IPS-20b (cell line): Measurements from ENCODE around the gene KCTD1.

Experiments used
- H3K27ac ChIP-seq: one replicate; pipeline ENCODE4 v1.5.1; 2013; ENCODE audit warnings: low read length
- H3K27me3 ChIP-seq: 2 replicates; pipeline ENCODE4 v1.6.1; 2013; ENCODE audit warnings: mild to moderate bottlenecking, low read length, inconsistent platforms; ENCODE audit not compliant: insufficient read depth
- H3K36me3 ChIP-seq: 2 replicates; pipeline ENCODE4 v1.6.1; 2013; ENCODE audit warnings: low read depth, mild to moderate bottlenecking, inconsistent platforms, low read length, moderate library complexity; ENCODE audit not compliant: insufficient read depth
- H3K4me1 ChIP-seq: 2 replicates; pipeline ENCODE4 v1.6.1; 2013; ENCODE audit warnings: mild to moderate bottlenecking, control low read depth, inconsistent platforms, low read length, moderate library complexity; ENCODE audit not compliant: insufficient read depth
- H3K4me3 ChIP-seq: 2 replicates; pipeline ENCODE4 v1.5.1; 2013; ENCODE audit warnings: mild to moderate bottlenecking, low read length, inconsistent platforms
- H3K9ac ChIP-seq: 2 replicates; pipeline ENCODE4 v1.6.1; 2013; ENCODE audit warnings: low read depth, mild to moderate bottlenecking, inconsistent platforms, low read length, moderate library complexity
- H3K9me3 ChIP-seq: 2 replicates; pipeline ENCODE4 v1.6.1; 2013; ENCODE audit warnings: mild to moderate bottlenecking, low read depth, low read length, inconsistent platforms; ENCODE audit not compliant: insufficient read depth

Gene KCTD1

DNA sequence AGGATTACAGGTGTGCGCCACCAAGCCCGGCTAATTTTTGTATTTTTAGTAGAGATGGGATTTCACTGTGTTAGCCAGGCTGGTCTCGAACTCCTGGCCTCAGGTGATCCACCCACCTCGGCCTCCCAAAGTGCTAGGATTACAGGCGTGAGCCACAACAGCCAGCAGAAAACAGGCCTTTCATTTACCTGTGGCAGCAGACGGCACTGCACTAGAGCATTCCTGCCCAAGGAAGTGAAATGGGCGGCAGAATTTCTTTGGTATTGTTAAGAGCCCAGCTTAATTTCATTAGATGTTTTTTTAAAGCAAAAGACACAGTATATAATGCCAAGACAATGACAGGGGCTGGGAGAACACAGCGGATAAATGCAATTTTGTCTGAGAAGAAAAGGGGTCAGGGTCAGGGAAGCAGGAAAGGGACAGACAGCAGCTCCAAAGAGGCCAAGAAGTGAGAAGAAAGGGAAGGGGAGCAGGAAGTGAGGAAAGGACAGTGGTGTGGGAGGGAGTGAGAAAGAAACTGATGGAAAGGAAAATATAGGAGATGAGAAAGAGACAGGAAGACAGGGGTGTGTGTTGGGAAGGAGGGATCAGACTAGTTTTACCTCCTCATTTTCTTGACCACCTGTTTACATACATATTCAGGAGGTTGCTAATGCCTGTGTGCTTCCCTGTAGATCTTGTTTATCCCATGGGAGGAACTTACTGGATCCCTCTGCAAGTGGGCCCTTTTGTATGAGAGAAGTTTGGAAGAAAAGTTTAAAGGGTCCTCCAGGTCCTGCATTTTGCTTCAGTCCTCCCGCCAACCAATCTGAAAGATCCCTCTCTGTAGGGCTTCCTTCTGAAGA, 32.5 kb downstream of the KCTD1 start:
- Histone ChIP-seq H3K9ac (peak overlapping the region; percentile 19; the same call in 1 of the 2 replicates), H3K27ac (peak overlapping the region; percentile 18), H3K36me3 (no peaks in the 10 kb centered on the region), H3K27me3 (no peaks in the 10 kb centered on the region), H3K9me3 (no peaks in the 10 kb centered on the region), H3K4me1 (peaks cover 18% of the 10 kb centered on the region; the same call in 1 of the 2 replicates), H3K4me3 (no peak overlapping the region)

GRCh38 chr18:26511339-26512071, 36.8 kb downstream of the KCTD1 start:
- H3K9me3 ChIP-seq, result no peaks in the 10 kb centered on the region
- H3K27ac ChIP-seq, result no peak overlapping the region
- peaks cover 12% of the 10 kb centered on the region; the same call in 1 of the 2 replicates for H3K4me1 ChIP-seq
- no peak overlapping the region for H3K9ac ChIP-seq
- no peaks in the 10 kb centered on the region for H3K27me3 ChIP-seq
- no peak overlapping the region for H3K4me3 ChIP-seq
- no peaks in the 10 kb centered on the region for H3K36me3 ChIP-seq

GRCh38 chr18:26510337-26510736, 38.0 kb downstream of the KCTD1 start:
- Histone ChIP-seq H3K36me3 (no peaks in the 10 kb centered on the region), H3K9ac (no peak overlapping the region), H3K4me3 (no peak overlapping the region), H3K9me3 (no peaks in the 10 kb centered on the region), H3K27ac (no peak overlapping the region), H3K4me1 (peaks cover 3% of the 10 kb centered on the region; the same call in 1 of the 2 replicates), H3K27me3 (no peaks in the 10 kb centered on the region)

DNA sequence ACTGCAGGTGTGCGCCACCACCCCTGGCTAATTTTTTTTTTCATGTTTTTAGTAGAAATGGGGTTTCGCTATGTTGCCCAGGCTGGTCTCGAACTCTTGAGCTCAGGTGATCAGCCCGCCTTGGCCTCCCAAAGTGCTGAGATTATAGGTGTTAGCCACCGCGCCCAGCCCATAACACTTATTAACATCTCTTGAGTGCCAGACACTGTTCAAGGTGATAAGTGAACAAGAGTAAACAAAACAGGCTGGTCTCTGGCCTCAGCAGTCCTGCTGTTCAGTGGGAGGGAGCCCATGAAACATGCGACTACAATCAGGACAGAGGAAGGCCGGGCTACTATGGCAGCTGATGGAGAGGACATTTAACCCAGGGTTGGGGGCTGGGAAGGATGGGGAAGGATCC, 42.3 kb downstream of the KCTD1 start:
- no peak overlapping the region for H3K4me3 ChIP-seq
- no peak overlapping the region for H3K9ac ChIP-seq
- H3K27ac ChIP-seq, result no peak overlapping the region
- no peaks in the 10 kb centered on the region for H3K4me1 ChIP-seq
- H3K9me3 ChIP-seq, result no peaks in the 10 kb centered on the region
- no peaks in the 10 kb centered on the region for H3K36me3 ChIP-seq
- H3K27me3 ChIP-seq, result no peaks in the 10 kb centered on the region

GRCh38 chr18:26504831-26505230, 43.5 kb downstream of the KCTD1 start:
- no peaks in the 10 kb centered on the region for H3K36me3 ChIP-seq
- no peak overlapping the region for H3K4me3 ChIP-seq
- H3K9me3 ChIP-seq, result no peaks in the 10 kb centered on the region
- H3K27ac ChIP-seq, result no peak overlapping the region
- H3K4me1 ChIP-seq, result no peaks in the 10 kb centered on the region
- H3K27me3 ChIP-seq, result no peaks in the 10 kb centered on the region
- H3K9ac ChIP-seq, result no peak overlapping the region

GRCh38 chr18:26503382-26503781, 45.0 kb downstream of the KCTD1 start:
- no peaks in the 10 kb centered on the region for H3K4me1 ChIP-seq
- no peaks in the 10 kb centered on the region for H3K9me3 ChIP-seq
- H3K9ac ChIP-seq, result no peak overlapping the region
- H3K27ac ChIP-seq, result no peak overlapping the region
- H3K4me3 ChIP-seq, result no peak overlapping the region
- no peaks in the 10 kb centered on the region for H3K27me3 ChIP-seq
- H3K36me3 ChIP-seq, result peaks cover 4% of the 10 kb centered on the region; the same call in 1 of the 2 replicates

GRCh38 chr18:26502823-26503222, 45.5 kb downstream of the KCTD1 start:
- no peaks in the 10 kb centered on the region for H3K9me3 ChIP-seq
- no peak overlapping the region for H3K9ac ChIP-seq
- H3K36me3 ChIP-seq, result peaks cover 4% of the 10 kb centered on the region; the same call in 1 of the 2 replicates
- no peaks in the 10 kb centered on the region for H3K4me1 ChIP-seq
- H3K27me3 ChIP-seq, result no peaks in the 10 kb centered on the region
- H3K4me3 ChIP-seq, result no peak overlapping the region
- H3K27ac ChIP-seq, result no peak overlapping the region

DNA sequence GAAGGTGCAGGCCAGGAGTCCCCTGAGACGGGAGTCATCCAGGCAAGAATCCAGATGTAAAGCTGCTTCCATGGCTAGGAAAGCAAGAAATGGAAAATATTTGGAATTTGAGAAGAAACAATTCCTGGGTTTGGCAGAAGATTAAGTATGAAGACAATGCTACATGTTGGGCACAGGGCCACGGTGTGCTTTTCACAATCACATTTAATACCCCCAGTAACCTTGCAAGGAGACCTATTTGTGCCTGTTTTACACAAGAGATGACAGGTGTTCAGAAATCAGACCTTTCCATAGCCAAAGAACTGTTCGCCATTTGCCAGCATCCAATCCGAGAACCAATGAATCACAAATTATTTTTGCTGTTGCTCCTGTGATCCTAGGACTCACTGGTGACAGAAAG, 50.5 kb downstream of the KCTD1 start:
- Histone ChIP-seq H3K27ac (no peak overlapping the region), H3K9me3 (no peaks in the 10 kb centered on the region), H3K36me3 (peaks cover 4% of the 10 kb centered on the region; the same call in 1 of the 2 replicates), H3K27me3 (no peaks in the 10 kb centered on the region), H3K4me1 (no peaks in the 10 kb centered on the region), H3K4me3 (no peak overlapping the region), H3K9ac (no peak overlapping the region)

- Histone ChIP-seq H3K27ac (no peak overlapping the region), H3K27me3 (no peaks in the 10 kb centered on the region), H3K9ac (no peak overlapping the region), H3K4me1 (no peaks in the 10 kb centered on the region), H3K36me3 (peaks cover 4% of the 10 kb centered on the region; the same call in 1 of the 2 replicates), H3K4me3 (no peak overlapping the region), H3K9me3 (no peaks in the 10 kb centered on the region)
Observed at GRCh38 chr18:26496528-26496927, 51.8 kb downstream of the KCTD1 start.

DNA sequence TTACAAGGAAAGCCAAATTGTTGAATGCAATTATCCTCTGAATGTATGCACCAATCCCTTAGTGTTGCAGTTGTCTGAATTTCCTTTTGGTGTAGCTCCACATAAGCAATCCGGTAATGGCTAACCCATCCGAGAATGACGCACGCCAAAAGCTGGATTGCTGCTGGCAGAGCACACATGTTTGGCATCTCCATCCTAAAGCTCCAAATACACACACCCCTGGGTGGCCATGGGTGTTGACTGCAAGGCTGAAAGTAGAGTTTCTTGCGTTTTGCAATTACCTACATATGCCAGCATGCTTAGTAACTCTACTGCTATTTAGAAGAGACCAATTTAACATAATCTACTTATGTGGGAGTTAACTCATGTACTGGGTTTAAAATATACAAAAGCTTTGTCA, 53.1 kb downstream of the KCTD1 start:
- Histone ChIP-seq H3K4me3 (no peak overlapping the region), H3K9ac (no peak overlapping the region), H3K9me3 (no peaks in the 10 kb centered on the region), H3K36me3 (peaks cover 4% of the 10 kb centered on the region; the same call in 1 of the 2 replicates), H3K4me1 (no peaks in the 10 kb centered on the region), H3K27me3 (no peaks in the 10 kb centered on the region), H3K27ac (no peak overlapping the region)

DNA sequence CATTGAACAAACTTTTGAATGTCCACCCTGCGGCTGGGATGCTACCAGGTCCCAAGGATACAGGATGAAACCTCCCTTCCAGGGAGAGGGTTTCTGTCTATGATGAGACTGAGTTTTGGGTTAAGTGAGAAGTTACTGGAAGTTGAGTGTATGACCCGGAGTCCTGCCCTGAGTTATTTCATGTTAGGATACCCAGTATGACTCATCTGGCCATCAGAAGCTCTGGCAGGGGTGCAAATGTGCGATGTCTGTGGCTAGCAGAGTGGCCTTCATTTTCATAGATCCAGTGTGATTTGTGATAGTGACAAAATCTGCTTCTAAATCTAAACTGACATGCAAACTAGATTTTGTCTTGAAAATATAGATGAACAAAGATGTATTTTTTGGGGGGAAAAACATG, 55.3 kb downstream of the KCTD1 start:
- Histone ChIP-seq H3K9ac (no peak overlapping the region), H3K36me3 (no peaks in the 10 kb centered on the region), H3K9me3 (no peaks in the 10 kb centered on the region), H3K27me3 (no peaks in the 10 kb centered on the region), H3K27ac (no peak overlapping the region), H3K4me1 (no peaks in the 10 kb centered on the region), H3K4me3 (no peak overlapping the region)
